MCF 10A (cell line): ENCODE measurements around the gene NOL11. TPM values are rescaled to one million over a fixed set of nuclear protein-coding genes. Genes with fewer than 3 reads are reported as not detected.

ENCODE experiments used
- BruUV-seq: library from RNA; stranded (reverse); fragments of 400-500 nt; replicated peaks from 2 replicates; lab custom pipeline; 2021; lab: Mats Ljungman, UMichigan
- CTCF ChIA-PET: fragments of 300-600 bp; sonication (Branson Sonifier 250); formaldehyde crosslinking; extraction: SDS; loops from one replicate; lab custom pipeline; 2021; ENCODE audit warnings: antibody characterized with exemption, inconsistent platforms; lab: Yijun Ruan, JAX
- POLR2A ChIA-PET: fragments of 300-600, 350-650 bp; sonication (Branson Sonifier 250); formaldehyde crosslinking; extraction: SDS; loops from one replicate; lab custom pipeline; 2020; ENCODE audit warnings: antibody characterized with exemption, inconsistent platforms; lab: Yijun Ruan, JAX
- DNase-seq: peaks from one replicate; pipeline ENCODE4 v3.0.0-alpha.2; 2018; ENCODE audit not compliant: unreplicated experiment
- H3K27ac Mint-ChIP-seq: one replicate; pipeline ENCODE4 v1.8.0; 2022; ENCODE audit warnings: mild to moderate bottlenecking, low read depth, mixed read lengths; ENCODE audit not compliant: unreplicated experiment
- H3K27me3 Mint-ChIP-seq: one replicate; pipeline ENCODE4 v1.8.0; 2022; ENCODE audit warnings: mixed read lengths; ENCODE audit not compliant: insufficient read depth, unreplicated experiment
- H3K36me3 Mint-ChIP-seq: one replicate; pipeline ENCODE4 v1.8.0; 2022; ENCODE audit warnings: mild to moderate bottlenecking, moderate library complexity, mixed read lengths; ENCODE audit not compliant: insufficient read depth, unreplicated experiment
- H3K4me1 Mint-ChIP-seq: one replicate; pipeline ENCODE4 v1.8.0; 2022; ENCODE audit warnings: mixed read lengths; ENCODE audit not compliant: insufficient read depth, unreplicated experiment
- H3K4me3 Mint-ChIP-seq: one replicate; pipeline ENCODE4 v1.8.0; 2022; ENCODE audit warnings: mild to moderate bottlenecking, moderate library complexity, mixed read lengths; ENCODE audit not compliant: unreplicated experiment
- H3K9me3 Mint-ChIP-seq: one replicate; pipeline ENCODE4 v1.8.0; 2022; ENCODE audit warnings: mixed read lengths; ENCODE audit not compliant: unreplicated experiment
- intact Hi-C: fragments of 100-400 bp; cut with micrococcal nuclease; formaldehyde crosslinking; loops from 2 replicates; pipeline ENCODE4 v1.14.1; 2022
- total RNA-seq: library from RNA; stranded (reverse); gene quantifications from 2 replicates; pipeline ENCODE4 v1.2.3, GENCODE V29; 2022
- TF ChIP-seq, protein P1 (sequence below): fragments of 200-600 bp; IDR thresholded peaks from one replicate; pipeline ENCODE4 v1.8.0; 2022; ENCODE audit warnings: antibody characterized with exemption, mild to moderate bottlenecking; ENCODE audit not compliant: unreplicated experiment

NOL11 gene
- total RNA-seq, 1 experiment from 2014 or later, result 50.4 TPM

DNA sequence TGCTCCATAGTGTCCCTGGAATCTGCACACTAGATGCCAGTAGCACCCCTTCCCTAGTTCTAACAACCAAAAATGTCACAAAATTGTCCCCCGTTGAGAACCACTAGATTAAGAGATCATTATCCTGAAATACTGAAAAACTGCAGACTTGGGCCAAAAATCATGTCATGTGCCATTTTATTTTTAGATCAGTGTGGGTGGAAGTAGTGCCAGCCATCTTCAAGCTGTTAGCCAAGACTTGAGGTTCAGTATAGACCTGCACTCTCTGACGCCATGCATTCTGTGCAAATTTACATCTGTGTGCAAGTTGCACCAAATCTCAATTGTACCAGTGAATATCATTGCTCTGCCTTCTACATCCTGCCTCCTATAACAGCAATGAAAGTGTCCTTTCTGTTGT lies 31.5 kb upstream of the NOL11 start:
- H3K9me3 Mint-ChIP-seq, result no peaks in the 10 kb centered on the region
- H3K27ac Mint-ChIP-seq, result no peak overlapping the region
- H3K4me3 Mint-ChIP-seq, result no peak overlapping the region
- H3K36me3 Mint-ChIP-seq, result no peaks in the 10 kb centered on the region
- TF ChIP-seq, protein P1, sequence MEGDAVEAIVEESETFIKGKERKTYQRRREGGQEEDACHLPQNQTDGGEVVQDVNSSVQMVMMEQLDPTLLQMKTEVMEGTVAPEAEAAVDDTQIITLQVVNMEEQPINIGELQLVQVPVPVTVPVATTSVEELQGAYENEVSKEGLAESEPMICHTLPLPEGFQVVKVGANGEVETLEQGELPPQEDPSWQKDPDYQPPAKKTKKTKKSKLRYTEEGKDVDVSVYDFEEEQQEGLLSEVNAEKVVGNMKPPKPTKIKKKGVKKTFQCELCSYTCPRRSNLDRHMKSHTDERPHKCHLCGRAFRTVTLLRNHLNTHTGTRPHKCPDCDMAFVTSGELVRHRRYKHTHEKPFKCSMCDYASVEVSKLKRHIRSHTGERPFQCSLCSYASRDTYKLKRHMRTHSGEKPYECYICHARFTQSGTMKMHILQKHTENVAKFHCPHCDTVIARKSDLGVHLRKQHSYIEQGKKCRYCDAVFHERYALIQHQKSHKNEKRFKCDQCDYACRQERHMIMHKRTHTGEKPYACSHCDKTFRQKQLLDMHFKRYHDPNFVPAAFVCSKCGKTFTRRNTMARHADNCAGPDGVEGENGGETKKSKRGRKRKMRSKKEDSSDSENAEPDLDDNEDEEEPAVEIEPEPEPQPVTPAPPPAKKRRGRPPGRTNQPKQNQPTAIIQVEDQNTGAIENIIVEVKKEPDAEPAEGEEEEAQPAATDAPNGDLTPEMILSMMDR, result no peak
- no TSS peak for BruUV-seq
- H3K4me1 Mint-ChIP-seq, result no peaks in the 10 kb centered on the region
- ChIA-PET POLR2A (interaction anchor here (0.6 to 1.6 kb wide), 3 partner anchors 16 to 211 kb away, joined by 3 to 4 read pairs (median 4); partner anchors contain the start of gene NOL11), CTCF (interaction anchor here (0.9 to 4.9 kb wide), 2 partner anchors 210 to 313 kb away, joined by 3 to 71 read pairs; no protein-coding TSS in a partner anchor)
- no peak for DNase-seq
- intact Hi-C loops, result loop anchor here (5.0 kb wide), 1 partner anchor 209 kb away; no protein-coding TSS in a partner anchor
- H3K27me3 Mint-ChIP-seq, result no peaks in the 10 kb centered on the region

DNA sequence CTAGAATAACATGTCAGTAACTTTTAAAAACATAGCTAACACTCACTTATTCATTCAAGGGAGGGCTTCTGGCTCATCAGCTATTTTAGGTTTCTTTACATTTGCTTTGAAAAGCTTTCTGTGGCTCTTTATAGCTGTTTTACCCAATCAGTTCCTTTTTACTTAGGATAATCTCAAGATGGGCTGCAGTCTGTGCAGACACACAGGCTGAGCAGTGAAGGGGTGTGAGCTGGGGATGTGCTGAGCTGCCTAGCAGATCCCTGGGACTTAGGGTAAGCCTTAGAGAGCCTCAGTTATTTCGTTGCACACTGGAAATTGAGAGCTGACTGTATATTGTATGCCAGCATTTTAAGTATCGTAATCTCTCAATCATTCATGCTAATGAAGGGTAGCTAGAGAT lies 30.2 kb upstream of the NOL11 start:
- no peaks in the 10 kb centered on the region for H3K27me3 Mint-ChIP-seq
- POLR2A ChIA-PET, result interaction anchor here (1.2 kb wide), 1 partner anchor 309 kb away, joined by 5 read pairs; no protein-coding TSS in a partner anchor

DNA sequence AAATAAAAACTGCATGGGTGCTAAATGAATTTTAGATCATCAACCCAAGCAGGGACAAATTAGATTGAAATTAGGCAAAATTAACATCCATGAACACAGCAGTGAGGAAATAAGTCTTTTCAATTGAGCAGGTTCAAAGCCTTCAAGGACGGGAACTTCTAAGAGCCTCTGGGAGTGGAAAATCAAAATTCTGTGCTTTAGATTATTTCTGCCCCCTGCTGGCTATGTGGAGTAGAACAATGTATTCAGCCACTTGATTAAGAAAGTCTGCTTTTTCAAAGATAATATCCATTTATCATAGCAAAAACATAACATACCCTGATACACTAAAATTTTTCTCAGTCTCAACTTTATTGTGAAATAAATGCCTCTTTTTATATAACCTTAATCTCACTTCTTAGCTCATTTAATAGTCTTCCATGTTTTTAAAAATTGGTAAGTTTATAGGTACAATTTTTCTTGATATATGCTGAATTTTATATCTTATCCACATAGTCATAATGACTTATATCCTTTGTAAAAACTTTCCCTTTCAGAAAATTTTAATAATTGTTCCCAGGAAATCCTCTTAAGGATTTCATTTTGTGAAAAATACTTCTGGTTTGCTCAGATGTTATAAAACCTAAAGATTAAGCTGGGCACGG lies 28.1 kb upstream of the NOL11 start:
- no peaks in the 10 kb centered on the region for H3K4me1 Mint-ChIP-seq
- CTCF ChIA-PET, result interaction anchor here (0.6 to 4.9 kb wide), 16 partner anchors 9 to 1689 kb away, joined by 3 to 71 read pairs (median 4); no protein-coding TSS in a partner anchor
- H3K27me3 Mint-ChIP-seq, result no peaks in the 10 kb centered on the region
- TF ChIP-seq, protein P1, result peak; percentile 69
- no TSS peak for BruUV-seq
- POLR2A ChIA-PET, result interaction anchor here (0.8 to 1.7 kb wide), 4 partner anchors 29 to 315 kb away, joined by 3 to 4 read pairs (median 3); no protein-coding TSS in a partner anchor
- peak; percentile 68 for DNase-seq
- H3K9me3 Mint-ChIP-seq, result no peaks in the 10 kb centered on the region
- no peak overlapping the region for H3K4me3 Mint-ChIP-seq
- H3K36me3 Mint-ChIP-seq, result no peaks in the 10 kb centered on the region
- intact Hi-C loops, result loop anchor here (1.0 to 5.0 kb wide), 3 partner anchors 212 to 315 kb away; no protein-coding TSS in a partner anchor
- H3K27ac Mint-ChIP-seq, result no peak overlapping the region

More for the DNA sequence above, 30.2 kb upstream of the NOL11 start:
- H3K4me1 Mint-ChIP-seq, result no peaks in the 10 kb centered on the region
- H3K9me3 Mint-ChIP-seq, result no peaks in the 10 kb centered on the region
- DNase-seq, result no peak
- H3K36me3 Mint-ChIP-seq, result no peaks in the 10 kb centered on the region
- H3K27ac Mint-ChIP-seq, result no peak overlapping the region
- TF ChIP-seq, protein P1, result no peak
- H3K4me3 Mint-ChIP-seq, result no peak overlapping the region
- intact Hi-C loops, result loop anchor here (5.0 kb wide), 1 partner anchor 210 kb away; no protein-coding TSS in a partner anchor
- CTCF ChIA-PET, result interaction anchor here (0.5 to 4.9 kb wide), 8 partner anchors 84 to 1444 kb away, joined by 3 to 71 read pairs (median 4); no protein-coding TSS in a partner anchor
- BruUV-seq, result no TSS peak

DNA sequence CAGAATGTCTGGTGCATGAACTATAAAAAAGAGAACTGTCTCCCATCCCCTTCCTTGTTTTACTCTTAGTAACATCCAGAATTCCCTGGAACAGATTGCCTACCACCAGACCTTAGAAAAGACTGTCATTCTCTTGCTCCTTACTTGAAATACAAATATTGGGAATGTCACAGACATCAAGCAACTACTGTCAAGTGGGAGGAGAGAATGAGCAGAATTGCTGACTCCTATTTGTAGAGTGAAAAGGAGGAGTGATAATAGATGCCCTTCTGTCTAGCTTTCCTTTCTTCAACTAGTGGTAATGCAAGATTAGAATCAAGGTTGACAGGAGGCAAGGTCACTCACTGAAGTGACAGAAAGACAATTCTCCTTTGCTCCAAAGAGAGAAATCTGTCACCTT lies 23.9 kb upstream of the NOL11 start:
- H3K27ac Mint-ChIP-seq, result no peak overlapping the region
- BruUV-seq, result no TSS peak
- DNase-seq, result no peak
- no peaks in the 10 kb centered on the region for H3K9me3 Mint-ChIP-seq
- CTCF ChIA-PET, result interaction anchor here (0.5 to 5.3 kb wide), 4 partner anchors 35 to 318 kb away, joined by 3 to 34 read pairs (median 4); no protein-coding TSS in a partner anchor
- H3K36me3 Mint-ChIP-seq, result no peaks in the 10 kb centered on the region
- H3K4me1 Mint-ChIP-seq, result no peaks in the 10 kb centered on the region
- H3K4me3 Mint-ChIP-seq, result no peak overlapping the region
- H3K27me3 Mint-ChIP-seq, result no peaks in the 10 kb centered on the region
- intact Hi-C loops, result no loop called here
- POLR2A ChIA-PET, result no interaction called here
- TF ChIP-seq, protein P1, result no peak
